ENCODE data around the gene REEP1.

The REEP1 gene

DNA sequence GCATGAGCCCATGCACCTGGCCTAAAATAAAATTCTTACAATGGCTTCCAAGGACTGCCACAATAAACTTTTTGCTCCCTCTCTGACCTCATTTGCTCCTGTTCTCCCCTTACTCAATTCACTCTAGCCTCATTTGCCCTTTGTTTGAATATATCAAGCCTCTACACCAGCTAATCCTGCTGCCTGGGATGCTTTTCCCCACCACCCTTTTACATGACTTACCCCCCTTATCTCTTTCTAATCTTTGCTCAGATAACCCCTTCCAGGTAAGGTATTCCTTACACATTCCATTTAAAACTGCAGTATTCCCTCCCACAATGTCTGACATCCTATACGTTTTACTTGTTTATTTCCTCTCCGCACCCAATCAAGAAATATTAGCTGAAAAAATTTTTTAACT, 164.8 kb downstream of the REEP1 start:
- TF ChIP-seq, protein P1, sequence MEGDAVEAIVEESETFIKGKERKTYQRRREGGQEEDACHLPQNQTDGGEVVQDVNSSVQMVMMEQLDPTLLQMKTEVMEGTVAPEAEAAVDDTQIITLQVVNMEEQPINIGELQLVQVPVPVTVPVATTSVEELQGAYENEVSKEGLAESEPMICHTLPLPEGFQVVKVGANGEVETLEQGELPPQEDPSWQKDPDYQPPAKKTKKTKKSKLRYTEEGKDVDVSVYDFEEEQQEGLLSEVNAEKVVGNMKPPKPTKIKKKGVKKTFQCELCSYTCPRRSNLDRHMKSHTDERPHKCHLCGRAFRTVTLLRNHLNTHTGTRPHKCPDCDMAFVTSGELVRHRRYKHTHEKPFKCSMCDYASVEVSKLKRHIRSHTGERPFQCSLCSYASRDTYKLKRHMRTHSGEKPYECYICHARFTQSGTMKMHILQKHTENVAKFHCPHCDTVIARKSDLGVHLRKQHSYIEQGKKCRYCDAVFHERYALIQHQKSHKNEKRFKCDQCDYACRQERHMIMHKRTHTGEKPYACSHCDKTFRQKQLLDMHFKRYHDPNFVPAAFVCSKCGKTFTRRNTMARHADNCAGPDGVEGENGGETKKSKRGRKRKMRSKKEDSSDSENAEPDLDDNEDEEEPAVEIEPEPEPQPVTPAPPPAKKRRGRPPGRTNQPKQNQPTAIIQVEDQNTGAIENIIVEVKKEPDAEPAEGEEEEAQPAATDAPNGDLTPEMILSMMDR (conservative IDR thresholded peaks at IDR 0.05; ENCODE audit: control insufficient read depth, insufficient read depth, low read depth, low read length): no peak
- no peak overlapping the region for H3K4me3 ChIP-seq (ENCODE audit: control insufficient read depth, low read depth, low read length)
- DNase-seq (ENCODE audit: low read depth): no peak

DNA sequence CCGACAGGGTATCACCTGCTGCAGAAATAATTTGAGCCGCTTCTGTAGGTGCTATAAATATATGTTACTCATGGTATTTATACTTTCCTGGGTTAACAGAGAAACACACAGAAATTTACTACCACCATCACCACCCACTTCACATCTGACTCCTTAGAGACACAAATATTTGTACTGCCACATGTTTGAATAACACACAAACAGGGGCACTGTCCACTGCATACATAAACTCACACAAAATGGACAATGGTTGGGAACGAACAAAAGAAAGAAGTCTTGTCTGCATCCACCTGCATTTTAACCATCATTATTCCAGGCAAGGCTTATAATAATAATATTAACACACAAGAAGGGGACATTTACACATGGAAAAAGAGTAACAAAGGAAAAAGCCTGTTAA, 166.1 kb downstream of the REEP1 start:
- no peak overlapping the region for H3K4me3 ChIP-seq (ENCODE audit: control insufficient read depth, low read depth, low read length)
- DNase-seq (ENCODE audit: low read depth): no peak
- TF ChIP-seq, protein P1 (conservative IDR thresholded peaks at IDR 0.05; ENCODE audit: control insufficient read depth, insufficient read depth, low read depth, low read length): no peak

DNA sequence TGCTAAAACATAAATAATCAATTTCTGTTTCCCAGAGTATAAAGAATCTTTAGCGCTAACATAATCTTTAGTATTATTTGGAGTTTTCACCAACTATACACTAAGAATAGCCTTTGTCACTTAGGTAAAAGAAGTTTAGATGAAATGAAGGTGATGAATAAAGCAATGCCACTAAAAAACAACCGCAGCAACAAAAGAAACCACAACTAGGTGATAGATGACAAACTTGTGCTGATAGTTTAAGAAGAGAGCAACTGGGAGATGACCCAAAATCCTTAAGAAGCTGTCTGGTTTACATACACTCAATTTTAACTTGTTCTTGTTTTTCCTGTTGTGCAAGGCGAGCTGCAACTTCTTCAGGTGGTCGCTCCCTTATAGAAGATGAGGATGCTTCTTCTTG, 167.0 kb downstream of the REEP1 start:
- no peak overlapping the region for H3K4me3 ChIP-seq (ENCODE audit: control insufficient read depth, low read depth, low read length)
- TF ChIP-seq, protein P1 (conservative IDR thresholded peaks at IDR 0.05; ENCODE audit: control insufficient read depth, insufficient read depth, low read depth, low read length): no peak
- DNase-seq (ENCODE audit: low read depth): no peak
